GM12864 (cell line): ENCODE measurements around the gene MYO5A.

ENCODE experiments used
- DNase-seq: peaks from one replicate; pipeline ENCODE4 v3.0.0-alpha.2; 2011; ENCODE audit warnings: low read depth
- H3K4me3 ChIP-seq: 2 replicates; pipeline ENCODE4 v1.5.1; 2011; ENCODE audit warnings: mild to moderate bottlenecking, low read depth, low read length, control low read depth
- TF ChIP-seq, protein P1 (sequence below): IDR thresholded peaks from 2 replicates; pipeline ENCODE4 v1.5.1; 2011; ENCODE audit warnings: low read depth, mild to moderate bottlenecking, moderate library complexity, low read length, control low read depth, inconsistent platforms; ENCODE audit errors: missing control alignments

MYO5A gene

DNA sequence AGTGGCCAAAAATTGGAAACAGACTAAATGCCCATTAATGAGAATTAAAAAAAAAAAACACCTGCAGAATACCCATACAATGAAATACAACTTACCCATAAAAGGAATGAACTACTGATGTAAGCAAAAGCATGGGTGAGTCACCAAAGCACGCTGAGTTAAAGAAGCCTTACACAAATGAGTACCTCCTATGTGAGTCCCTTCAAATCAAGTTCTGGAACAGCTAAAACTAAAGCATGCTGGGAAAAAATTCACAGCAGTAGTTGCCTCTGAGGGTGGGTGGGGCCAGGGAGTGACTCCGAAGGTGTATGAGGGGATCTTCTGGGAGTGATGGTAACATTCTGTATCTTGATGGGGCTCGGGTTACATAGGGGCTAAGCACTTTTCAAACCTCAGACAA lies 244.5 kb downstream of the MYO5A start:
- no peak overlapping the region for H3K4me3 ChIP-seq
- TF ChIP-seq, protein P1, sequence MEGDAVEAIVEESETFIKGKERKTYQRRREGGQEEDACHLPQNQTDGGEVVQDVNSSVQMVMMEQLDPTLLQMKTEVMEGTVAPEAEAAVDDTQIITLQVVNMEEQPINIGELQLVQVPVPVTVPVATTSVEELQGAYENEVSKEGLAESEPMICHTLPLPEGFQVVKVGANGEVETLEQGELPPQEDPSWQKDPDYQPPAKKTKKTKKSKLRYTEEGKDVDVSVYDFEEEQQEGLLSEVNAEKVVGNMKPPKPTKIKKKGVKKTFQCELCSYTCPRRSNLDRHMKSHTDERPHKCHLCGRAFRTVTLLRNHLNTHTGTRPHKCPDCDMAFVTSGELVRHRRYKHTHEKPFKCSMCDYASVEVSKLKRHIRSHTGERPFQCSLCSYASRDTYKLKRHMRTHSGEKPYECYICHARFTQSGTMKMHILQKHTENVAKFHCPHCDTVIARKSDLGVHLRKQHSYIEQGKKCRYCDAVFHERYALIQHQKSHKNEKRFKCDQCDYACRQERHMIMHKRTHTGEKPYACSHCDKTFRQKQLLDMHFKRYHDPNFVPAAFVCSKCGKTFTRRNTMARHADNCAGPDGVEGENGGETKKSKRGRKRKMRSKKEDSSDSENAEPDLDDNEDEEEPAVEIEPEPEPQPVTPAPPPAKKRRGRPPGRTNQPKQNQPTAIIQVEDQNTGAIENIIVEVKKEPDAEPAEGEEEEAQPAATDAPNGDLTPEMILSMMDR: no peak
- DNase-seq: no peak

DNA sequence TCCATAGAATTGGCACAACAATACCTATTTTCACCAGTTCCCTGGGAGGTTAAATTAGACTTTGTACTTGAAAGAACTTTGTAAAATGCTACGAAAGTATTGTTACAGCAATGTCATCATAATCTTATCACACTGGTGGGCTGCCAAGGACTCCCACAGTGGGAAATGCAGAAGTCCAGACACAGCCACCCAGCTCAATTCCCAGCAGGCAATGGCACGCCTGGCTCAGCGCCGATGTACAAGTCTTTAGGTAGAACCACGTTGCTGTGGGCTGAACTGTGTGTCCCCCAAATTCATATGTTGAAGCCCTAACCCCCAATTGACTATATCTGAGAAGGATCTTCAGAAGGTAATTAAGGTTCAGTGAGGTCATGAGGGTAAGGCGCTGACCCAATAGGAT lies 245.4 kb downstream of the MYO5A start:
- TF ChIP-seq, protein P1: no peak
- no peak overlapping the region for H3K4me3 ChIP-seq
- DNase-seq: no peak

DNA sequence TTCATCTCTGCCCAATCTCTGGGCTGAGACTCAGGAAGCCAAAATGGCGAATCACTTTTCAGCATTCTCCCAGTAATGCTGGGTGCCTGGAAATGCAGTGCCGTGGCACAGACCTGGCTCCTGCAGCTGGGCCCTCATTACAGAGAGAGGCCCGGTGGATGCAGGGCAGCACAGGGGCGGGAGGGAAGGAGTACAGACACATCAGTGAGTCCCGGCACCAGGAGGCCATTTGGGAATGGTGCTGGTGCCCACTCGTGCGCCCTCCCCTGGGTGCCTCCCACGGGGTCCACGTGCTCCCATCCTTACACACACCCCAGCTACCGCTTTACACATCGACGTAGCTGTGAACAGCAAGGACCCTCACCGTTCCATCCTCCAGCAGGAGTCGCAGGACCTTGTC lies 246.3 kb downstream of the MYO5A start:
- no peak overlapping the region for H3K4me3 ChIP-seq
- TF ChIP-seq, protein P1: no peak
- no peak for DNase-seq

DNA sequence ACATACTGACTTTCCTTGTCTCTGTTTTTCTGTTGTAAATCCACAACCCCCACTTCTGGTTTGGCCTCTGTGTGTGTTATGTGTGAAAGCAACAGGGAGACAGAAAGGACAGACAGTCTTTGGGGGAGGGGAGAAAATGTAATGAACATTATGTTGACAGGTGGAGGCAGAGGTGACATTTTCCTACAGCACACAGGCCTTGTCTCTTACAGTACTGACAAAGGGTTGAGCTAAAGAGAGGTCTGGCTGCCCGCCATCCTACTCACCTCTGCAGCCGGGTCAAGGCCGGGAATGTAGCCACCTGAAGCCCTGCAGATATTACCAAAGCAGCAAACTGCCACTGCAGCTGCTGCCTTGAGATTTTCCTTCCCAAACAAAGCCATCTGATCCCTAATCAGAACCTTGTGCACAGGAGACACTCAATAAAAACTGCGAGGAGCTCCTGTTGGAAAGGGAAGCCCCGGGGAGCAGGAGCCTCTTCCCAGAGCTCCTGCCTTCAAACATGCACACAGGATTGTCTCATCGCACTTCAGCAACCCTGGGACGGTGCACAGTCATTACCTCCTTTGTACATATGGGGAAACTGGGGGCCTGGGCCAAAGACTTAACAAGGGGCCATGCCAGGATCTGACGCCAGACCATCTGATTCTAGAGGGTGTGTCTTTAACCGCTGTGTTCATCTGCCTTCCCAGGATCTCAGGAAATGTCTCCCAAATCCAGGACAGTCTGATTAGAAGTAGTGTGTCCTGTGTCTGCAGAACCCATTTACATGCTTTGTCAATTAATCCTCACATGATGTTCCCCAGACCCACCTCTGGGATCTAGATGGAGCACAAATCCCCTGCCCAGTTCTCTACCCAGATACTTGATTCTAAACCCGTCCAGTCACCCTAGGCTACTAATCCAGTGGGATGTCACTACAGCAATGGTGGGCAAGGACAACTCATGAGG lies 247.3 kb downstream of the MYO5A start:
- DNase-seq: no peak
- no peak overlapping the region for H3K4me3 ChIP-seq
- TF ChIP-seq, protein P1: no peak

DNA sequence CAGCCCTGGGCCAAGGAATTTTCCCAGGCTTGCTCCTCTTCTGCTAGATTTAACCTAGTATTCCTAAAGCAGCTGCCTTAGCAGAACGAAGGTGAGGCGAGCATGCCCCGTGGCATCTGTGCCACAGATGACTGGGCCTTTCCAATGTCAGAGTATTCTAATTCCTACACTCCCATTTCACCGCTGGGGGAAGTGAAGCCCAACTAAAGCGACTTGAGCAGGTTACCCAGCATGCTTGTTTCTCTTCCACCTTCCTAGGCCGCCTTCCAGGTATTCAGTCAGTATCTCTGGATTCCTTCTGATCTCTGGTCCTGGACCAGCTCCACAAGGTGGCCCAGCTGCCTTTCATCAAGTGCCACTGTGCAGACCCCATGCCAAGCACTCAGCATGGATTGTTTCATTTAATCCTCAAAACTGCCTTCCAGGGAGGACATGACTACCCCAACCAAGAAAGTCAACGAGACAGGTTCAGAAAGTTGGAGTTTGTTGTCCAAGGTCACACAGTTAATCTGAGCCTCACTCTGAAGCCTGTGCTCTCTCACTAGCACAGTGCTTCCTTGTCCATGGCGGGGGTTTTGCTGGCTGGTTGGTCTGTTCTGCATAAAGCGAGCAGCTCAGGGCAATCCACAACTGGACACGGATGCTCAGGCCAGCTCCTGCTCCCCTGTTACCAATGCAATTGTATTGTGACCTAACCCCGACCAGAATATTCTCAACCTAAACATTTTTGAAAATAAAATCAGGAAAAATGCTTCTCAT lies 248.2 kb downstream of the MYO5A start:
- DNase-seq: no peak
- H3K4me3 ChIP-seq: no peak overlapping the region
- TF ChIP-seq, protein P1: no peak

DNA sequence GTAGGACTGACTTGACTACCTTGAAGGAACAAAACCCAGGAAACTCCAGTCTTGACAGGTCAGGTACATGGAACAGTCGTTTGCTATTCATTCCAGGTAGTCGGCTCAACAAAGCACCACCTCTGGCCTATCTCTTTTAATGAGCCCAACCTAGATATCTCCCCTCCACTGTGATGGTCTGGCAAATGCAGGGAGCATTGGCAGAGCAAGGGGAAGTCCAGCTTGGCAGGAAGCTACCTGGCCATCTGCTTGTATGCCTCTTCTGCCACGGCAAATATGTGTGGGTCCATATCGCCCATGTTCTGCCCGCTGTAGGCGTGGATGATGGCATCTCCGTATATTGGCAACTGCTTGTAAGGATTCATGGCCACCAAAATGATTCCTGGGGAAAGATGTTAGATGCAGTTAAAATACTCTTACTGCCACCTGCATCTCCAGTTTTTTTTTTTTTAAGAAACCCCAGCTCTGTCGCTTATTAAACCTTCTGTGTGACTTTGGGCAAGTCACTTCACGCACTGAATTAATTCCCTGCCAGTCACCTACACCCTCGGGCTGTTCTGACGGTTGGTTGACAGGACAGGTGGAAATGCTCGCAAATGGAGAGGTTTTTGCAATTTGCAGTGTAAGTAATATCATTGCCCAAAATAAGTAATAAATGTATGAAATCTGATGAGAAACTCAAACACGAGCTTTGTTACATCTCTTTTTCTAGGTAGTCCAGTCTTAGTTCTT lies 249.9 kb downstream of the MYO5A start:
- TF ChIP-seq, protein P1: no peak
- no peak for DNase-seq
- no peak overlapping the region for H3K4me3 ChIP-seq
